ENCODE measurements around the gene IL17C.
"Not testable (repeated sequence)": the region's sequence is repeated elsewhere in the genome, so short reads cannot be mapped to it uniquely, and the experiment has no call there.

The IL17C gene

GRCh38 chr16:88657371-88657770, 19.0 kb downstream of the IL17C start:
- Mint-ChIP-seq H3K4me1 (ENCODE audit: low read depth) (peaks cover 25% of the 10 kb centered on the region), H3K27me3 (peaks cover 2% of the 10 kb centered on the region), H3K9me3 (no peaks in the 10 kb centered on the region), H3K27ac (no peak overlapping the region), H3K36me3 (ENCODE audit: low read depth) (peaks cover 81% of the 10 kb centered on the region), H3K4me3 (no peak overlapping the region)
- intact Hi-C loops (cut with micrococcal nuclease): no loop called here

- H3K4me1 Mint-ChIP-seq (ENCODE audit: low read depth): peaks cover 25% of the 10 kb centered on the region
- H3K27me3 Mint-ChIP-seq: peaks cover 2% of the 10 kb centered on the region
- H3K9me3 Mint-ChIP-seq: no peaks in the 10 kb centered on the region
- peaks cover 79% of the 10 kb centered on the region for H3K36me3 Mint-ChIP-seq (ENCODE audit: low read depth)
- intact Hi-C loops (cut with micrococcal nuclease): loop anchor here (1.0 kb wide), 1 partner anchor 9 kb away; no protein-coding TSS in a partner anchor
- no peak overlapping the region for H3K4me3 Mint-ChIP-seq
- H3K27ac Mint-ChIP-seq: no peak overlapping the region
Measured at GRCh38 chr16:88658714-88659113, 20.3 kb downstream of the IL17C start.

- Mint-ChIP-seq H3K27ac (no peak overlapping the region), H3K4me1 (ENCODE audit: low read depth) (peaks cover 27% of the 10 kb centered on the region), H3K9me3 (no peaks in the 10 kb centered on the region), H3K36me3 (ENCODE audit: low read depth) (peaks cover 75% of the 10 kb centered on the region), H3K27me3 (peaks cover 2% of the 10 kb centered on the region), H3K4me3 (no peak overlapping the region)
- intact Hi-C loops (cut with micrococcal nuclease): loop anchor here (1.0 kb wide), 1 partner anchor 10 kb away; no protein-coding TSS in a partner anchor
Measured at GRCh38 chr16:88659160-88659559, 20.8 kb downstream of the IL17C start.

GRCh38 chr16:88661468-88661867, 23.1 kb downstream of the IL17C start:
- H3K36me3 Mint-ChIP-seq (ENCODE audit: low read depth): peaks cover 62% of the 10 kb centered on the region
- peaks cover 29% of the 10 kb centered on the region for H3K4me1 Mint-ChIP-seq (ENCODE audit: low read depth)
- H3K27ac Mint-ChIP-seq: peak overlapping the region; percentile 17
- H3K4me3 Mint-ChIP-seq: peak overlapping the region; percentile 44
- intact Hi-C loops (cut with micrococcal nuclease): no loop called here
- H3K9me3 Mint-ChIP-seq: no peaks in the 10 kb centered on the region
- peaks cover 2% of the 10 kb centered on the region for H3K27me3 Mint-ChIP-seq

- peak overlapping the region; percentile 94 for H3K4me3 Mint-ChIP-seq
- H3K9me3 Mint-ChIP-seq: no peaks in the 10 kb centered on the region
- H3K36me3 Mint-ChIP-seq (ENCODE audit: low read depth): peaks cover 57% of the 10 kb centered on the region
- peaks cover 2% of the 10 kb centered on the region for H3K27me3 Mint-ChIP-seq
- H3K27ac Mint-ChIP-seq: peak overlapping the region; percentile 94
- intact Hi-C loops (cut with micrococcal nuclease): no loop called here
- peaks cover 32% of the 10 kb centered on the region for H3K4me1 Mint-ChIP-seq (ENCODE audit: low read depth)
Measured at GRCh38 chr16:88662222-88662842, 24.0 kb downstream of the IL17C start.

GRCh38 chr16:88662843-88663606, 24.7 kb downstream of the IL17C start, which contains the start of gene MVD:
TSS of gene MVD (minus strand) at chr16:88663091. CDS start at chr16:88663080, 11 bp downstream.
- Mint-ChIP-seq H3K4me1 (ENCODE audit: low read depth) (peaks cover 35% of the 10 kb centered on the region), H3K4me3 (peak within 1 kb of the TSS; percentile 94), H3K36me3 (ENCODE audit: low read depth) (peaks cover 50% of the 10 kb centered on the region), H3K9me3 (no peaks in the 10 kb centered on the region), H3K27ac (peak within 1 kb of the TSS; percentile 94), H3K27me3 (peaks cover 2% of the 10 kb centered on the region)
- intact Hi-C loops (cut with micrococcal nuclease): loop anchor here (1.0 kb wide), 2 partner anchors 38 to 72 kb away; no protein-coding TSS in a partner anchor

- Mint-ChIP-seq H3K4me3 (no peak overlapping the region), H3K9me3 (no peaks in the 10 kb centered on the region), H3K27ac (no peak overlapping the region)
Measured at GRCh38 chr16:88665148-88665547, 26.8 kb downstream of the IL17C start.

GRCh38 chr16:88665570-88665969, 27.2 kb downstream of the IL17C start:
- peaks cover 37% of the 10 kb centered on the region for H3K4me1 Mint-ChIP-seq (ENCODE audit: low read depth)
- H3K4me3 Mint-ChIP-seq: no peak overlapping the region
- intact Hi-C loops (cut with micrococcal nuclease): no loop called here
- H3K9me3 Mint-ChIP-seq: no peaks in the 10 kb centered on the region
- H3K27me3 Mint-ChIP-seq: peaks cover 2% of the 10 kb centered on the region
- peaks cover 37% of the 10 kb centered on the region for H3K36me3 Mint-ChIP-seq (ENCODE audit: low read depth)
- no peak overlapping the region for H3K27ac Mint-ChIP-seq

More at GRCh38 chr16:88665148-88665547, 26.8 kb downstream of the IL17C start:
- peaks cover 41% of the 10 kb centered on the region for H3K4me1 Mint-ChIP-seq (ENCODE audit: low read depth)
- H3K36me3 Mint-ChIP-seq (ENCODE audit: low read depth): peaks cover 40% of the 10 kb centered on the region
- H3K27me3 Mint-ChIP-seq: peaks cover 2% of the 10 kb centered on the region
- intact Hi-C loops (cut with micrococcal nuclease): no loop called here

GRCh38 chr16:88667461-88667860, 29.1 kb downstream of the IL17C start:
- Mint-ChIP-seq H3K4me3 (no peak overlapping the region), H3K9me3 (no peaks in the 10 kb centered on the region), H3K4me1 (ENCODE audit: low read depth) (peaks cover 19% of the 10 kb centered on the region), H3K36me3 (ENCODE audit: low read depth) (peaks cover 42% of the 10 kb centered on the region), H3K27me3 (no peaks in the 10 kb centered on the region), H3K27ac (no peak overlapping the region)
- intact Hi-C loops (cut with micrococcal nuclease): no loop called here

GRCh38 chr16:88669493-88669892, 31.1 kb downstream of the IL17C start:
- H3K4me3 Mint-ChIP-seq: not testable (repeated sequence)
- H3K36me3 Mint-ChIP-seq (ENCODE audit: low read depth): peaks cover 40% of the 10 kb centered on the region

GRCh38 chr16:88669980-88670379, 31.6 kb downstream of the IL17C start:
- Mint-ChIP-seq H3K4me3 (no peak overlapping the region), H3K27ac (no peak overlapping the region), H3K36me3 (ENCODE audit: low read depth) (peaks cover 45% of the 10 kb centered on the region), H3K9me3 (no peaks in the 10 kb centered on the region), H3K4me1 (ENCODE audit: low read depth) (peaks cover 20% of the 10 kb centered on the region), H3K27me3 (no peaks in the 10 kb centered on the region)
- intact Hi-C loops (cut with micrococcal nuclease): no loop called here

More at GRCh38 chr16:88669493-88669892, 31.1 kb downstream of the IL17C start:
- H3K27me3 Mint-ChIP-seq; H3K9me3 Mint-ChIP-seq; intact Hi-C loops (cut with micrococcal nuclease); H3K27ac Mint-ChIP-seq: not testable (repeated sequence)
- peaks cover 20% of the 10 kb centered on the region for H3K4me1 Mint-ChIP-seq (ENCODE audit: low read depth)

- peaks cover 20% of the 10 kb centered on the region for H3K4me1 Mint-ChIP-seq (ENCODE audit: low read depth)
- no peak overlapping the region for H3K27ac Mint-ChIP-seq
- intact Hi-C loops (cut with micrococcal nuclease): no loop called here
- H3K9me3 Mint-ChIP-seq: no peaks in the 10 kb centered on the region
- no peaks in the 10 kb centered on the region for H3K27me3 Mint-ChIP-seq
- H3K4me3 Mint-ChIP-seq: no peak overlapping the region
- H3K36me3 Mint-ChIP-seq (ENCODE audit: low read depth): peaks cover 48% of the 10 kb centered on the region
Measured at GRCh38 chr16:88671806-88672205, 33.4 kb downstream of the IL17C start.

- Mint-ChIP-seq H3K27ac (no peak overlapping the region), H3K36me3 (ENCODE audit: low read depth) (peaks cover 58% of the 10 kb centered on the region)
- intact Hi-C loops (cut with micrococcal nuclease): no loop called here
Measured at GRCh38 chr16:88672776-88673175, 34.4 kb downstream of the IL17C start.

GRCh38 chr16:88673716-88674379, 35.5 kb downstream of the IL17C start:
- H3K27ac Mint-ChIP-seq: peak overlapping the region; percentile 37
- intact Hi-C loops (cut with micrococcal nuclease): no loop called here
- H3K4me1 Mint-ChIP-seq (ENCODE audit: low read depth): peaks cover 10% of the 10 kb centered on the region
- H3K36me3 Mint-ChIP-seq (ENCODE audit: low read depth): peaks cover 60% of the 10 kb centered on the region
- H3K27me3 Mint-ChIP-seq: no peaks in the 10 kb centered on the region
- H3K4me3 Mint-ChIP-seq: no peak overlapping the region
- no peaks in the 10 kb centered on the region for H3K9me3 Mint-ChIP-seq

More at GRCh38 chr16:88672776-88673175, 34.4 kb downstream of the IL17C start:
- Mint-ChIP-seq H3K9me3 (no peaks in the 10 kb centered on the region), H3K4me1 (ENCODE audit: low read depth) (peaks cover 14% of the 10 kb centered on the region), H3K27me3 (no peaks in the 10 kb centered on the region), H3K4me3 (no peak overlapping the region)

All from dendritic cell treated with granulocyte-macrophage colony-stimulating factor and Interleukin-4, amounts not matched to agents 40 ng/mL and 50 ng/mL, for 4 days (primary cell).